GM23338 (cell line): ENCODE results near the gene METTL13. TPM values are rescaled to one million over a fixed set of nuclear protein-coding genes. Genes with fewer than 3 reads are reported as not detected.

ENCODE experiments used
- ATAC-seq: fragments of 200-7000 bp; cut with Tn5 transposase; 3 replicates; pipeline ENCODE4 v1.9.1; 2020
- DNase-seq: peaks from one replicate; pipeline ENCODE4 v3.0.0-alpha.2; 2015; ENCODE audit warnings: low spot score
- H2AFZ ChIP-seq: fragments of 200-600 bp; sonication (generic); 2 replicates; pipeline ENCODE4 v1.8.0; 2016; ENCODE audit warnings: antibody characterized with exemption, mild to moderate bottlenecking, moderate library complexity
- H3F3A ChIP-seq: fragments of 200-600 bp; sonication (generic); replicated peaks from 2 replicates; pipeline ENCODE4 v1.8.0; 2017; ENCODE audit warnings: antibody characterized with exemption, mixed run types, low read depth
- H3K27ac ChIP-seq: fragments of 200-600 bp; sonication (generic); 2 replicates; pipeline ENCODE4 v1.6.1; 2016; ENCODE audit warnings: low read depth
- H3K27me3 ChIP-seq: fragments of 200-600 bp; sonication (generic); 2 replicates; pipeline ENCODE4 v1.8.0; 2016; ENCODE audit warnings: mild to moderate bottlenecking, mixed run types, moderate library complexity; ENCODE audit not compliant: insufficient read depth
- H3K36me3 ChIP-seq: fragments of 200-600 bp; sonication (generic); 2 replicates; pipeline ENCODE4 v1.8.0; 2016; ENCODE audit warnings: mild to moderate bottlenecking; ENCODE audit not compliant: insufficient read depth
- H3K4me1 ChIP-seq: fragments of 200-600 bp; sonication (generic); 2 replicates; pipeline ENCODE4 v1.8.0; 2016; ENCODE audit warnings: mild to moderate bottlenecking, moderate library complexity; ENCODE audit not compliant: insufficient read depth
- H3K4me2 ChIP-seq: fragments of 200-600 bp; sonication (generic); 2 replicates; pipeline ENCODE4 v1.7.1; 2017; ENCODE audit warnings: mixed run types
- H3K4me3 ChIP-seq: fragments of 200-600 bp; sonication (generic); 2 replicates; pipeline ENCODE4 v1.6.1; 2016; ENCODE audit warnings: mixed run types
- H3K79me2 ChIP-seq: fragments of 200-600 bp; sonication (generic); replicated peaks from 2 replicates; pipeline ENCODE4 v1.8.0; 2017; ENCODE audit warnings: mild to moderate bottlenecking; ENCODE audit not compliant: insufficient read depth
- H3K9me2 ChIP-seq: fragments of 200-600 bp; sonication (generic); 2 replicates; pipeline ENCODE4 v1.8.0; 2017; ENCODE audit not compliant: insufficient read depth
- H4K20me1 ChIP-seq: fragments of 200-600 bp; sonication (generic); replicated peaks from 2 replicates; pipeline ENCODE4 v1.8.0; 2017; ENCODE audit warnings: mild to moderate bottlenecking; ENCODE audit not compliant: insufficient read depth
- H3K27ac Mint-ChIP-seq: 2 replicates; pipeline ENCODE4 v1.8.0; 2020; ENCODE audit warnings: inconsistent platforms, mild to moderate bottlenecking, moderate library complexity, mixed read lengths
- H3K27me3 Mint-ChIP-seq: 3 replicates; pipeline ENCODE4 v1.8.0; 2022; ENCODE audit warnings: low read depth, mild to moderate bottlenecking, moderate library complexity, mixed read lengths, inconsistent platforms; ENCODE audit not compliant: insufficient read depth, poor library complexity
- H3K36me3 Mint-ChIP-seq: 3 replicates; pipeline ENCODE4 v1.8.0; 2021; ENCODE audit warnings: low read depth, mild to moderate bottlenecking, inconsistent platforms, moderate library complexity, mixed read lengths
- H3K4me1 Mint-ChIP-seq: 3 replicates; pipeline ENCODE4 v1.8.0; 2020; ENCODE audit warnings: mild to moderate bottlenecking, inconsistent platforms, mixed read lengths
- H3K4me3 Mint-ChIP-seq: 3 replicates; pipeline ENCODE4 v1.8.0; 2021; ENCODE audit warnings: moderate library complexity, mild to moderate bottlenecking, inconsistent platforms, mixed read lengths
- H3K9me3 Mint-ChIP-seq: 3 replicates; pipeline ENCODE4 v1.8.0; 2020; ENCODE audit warnings: moderate library complexity, mild to moderate bottlenecking, inconsistent platforms, mixed read lengths
- CTCF ChIP-seq, 2 experiments: fragments of 200-600 bp in 1 of 2; sonication (generic) in 1 of 2; conservative IDR thresholded peaks; 2 replicates each; pipeline versions ENCODE4 v1.5.1 to v1.6.1; 2016 to 2017; ENCODE audit warnings: antibody characterized with exemption in 2 of 2, low read depth in 2 of 2, mild to moderate bottlenecking in 2 of 2, moderate library complexity in 1 of 2
- EZH2phosphoT487 ChIP-seq: fragments of 200-600 bp; sonication (generic); IDR thresholded peaks from one replicate; pipeline ENCODE4 v1.8.1; 2018; ENCODE audit warnings: antibody characterized with exemption; ENCODE audit not compliant: unreplicated experiment
- JUNB ChIP-seq: IDR thresholded peaks from one replicate; pipeline ENCODE4 v1.6.1; 2016; ENCODE audit warnings: antibody characterized with exemption; ENCODE audit not compliant: unreplicated experiment
- POLR2AphosphoS5 ChIP-seq: IDR thresholded peaks from 2 replicates; pipeline ENCODE4 v1.6.1; 2016; ENCODE audit warnings: antibody characterized with exemption, low read depth
- REST ChIP-seq: IDR thresholded peaks from one replicate; pipeline ENCODE4 v1.6.1; 2018; ENCODE audit warnings: antibody characterized with exemption; ENCODE audit not compliant: unreplicated experiment
- STAT1 ChIP-seq: IDR thresholded peaks from one replicate; pipeline ENCODE4 v1.6.1; 2016; ENCODE audit warnings: antibody characterized with exemption; ENCODE audit not compliant: unreplicated experiment
- ZNF114 ChIP-seq: fragments of 250-450 bp; sonication (Bioruptor Pico); IDR thresholded peaks from 2 replicates; pipeline ENCODE4 v1.5.0; 2020; ENCODE audit warnings: mild to moderate bottlenecking, moderate library complexity
- ZNF331 ChIP-seq: fragments of 250-450 bp; sonication (Bioruptor Pico); IDR thresholded peaks from 2 replicates; pipeline ENCODE4 v1.5.0; 2020; ENCODE audit warnings: low read depth, mild to moderate bottlenecking, moderate library complexity
- polyA plus RNA-seq: library from polyadenylated mRNA; unstranded; fragments of >200 nt; fragmentation: Nextera tagmentation; extraction: Ambion mirVana; gene quantifications from 2 replicates; pipeline ENCODE4 v1.2.1, GENCODE V29; 2016
- total RNA-seq: library from RNA; depleted of rRNA; stranded (reverse); fragments of >200 nt; shearing (Covaris generic); gene quantifications from 2 replicates; pipeline ENCODE4 v1.2.3, GENCODE V29; 2014

METTL13 gene
- total and polyA plus RNA-seq, 2 experiments from 2014 or later, result 21.0 to 45.4 TPM

GRCh38 chr1:171769754-171770153 lies 11.7 kb upstream of the METTL13 start:
- H3K4me3 Mint-ChIP-seq, result no peak overlapping the region
- H3K79me2 ChIP-seq, result no peaks in the 10 kb centered on the region
- H3K4me1 Mint-ChIP-seq, result peaks cover 10% of the 10 kb centered on the region; the same call in 2 of the 3 replicates
- TF ChIP-seq REST (no peak), CTCF (conservative IDR thresholded peaks at IDR 0.05; ENCODE audit: low read depth in 2 of 2) (no peak), EZH2phosphoT487 (no peak), JUNB (no peak), STAT1 (no peak)
- no peaks in the 10 kb centered on the region for H3K9me2 ChIP-seq
- H3K27me3 Mint-ChIP-seq, result no peaks in the 10 kb centered on the region
- ATAC-seq, result no peak
- H4K20me1 ChIP-seq, result no peaks in the 10 kb centered on the region
- 0 out of 2 replicates have a peak overlapping the region, but pooled peaks have one; percentile 57 for H2AFZ ChIP-seq
- H3K27me3 ChIP-seq, result no peaks in the 10 kb centered on the region
- H3K27ac Mint-ChIP-seq, result no peak overlapping the region
- no peaks in the 10 kb centered on the region for H3K36me3 Mint-ChIP-seq
- peaks cover 10% of the 10 kb centered on the region; the same call in 1 of the 2 replicates for H3K4me1 ChIP-seq
- no peak overlapping the region for H3K27ac ChIP-seq
- no peaks in the 10 kb centered on the region for H3F3A ChIP-seq
- no peaks in the 10 kb centered on the region for H3K9me3 Mint-ChIP-seq
- DNase-seq, result no peak
- no peaks in the 10 kb centered on the region for H3K36me3 ChIP-seq
- no peak overlapping the region for H3K4me3 ChIP-seq
- no peak overlapping the region for H3K4me2 ChIP-seq

GRCh38 chr1:171772312-171772711 lies 9.1 kb upstream of the METTL13 start:
- Mint-ChIP-seq H3K36me3 (no peaks in the 10 kb centered on the region), H3K27ac (no peak overlapping the region)
- TF ChIP-seq POLR2AphosphoS5 (no peak), ZNF114 (CRISPR knock-in tag) (no peak), CTCF (conservative IDR thresholded peaks at IDR 0.05; ENCODE audit: low read depth in 2 of 2) (no peak), JUNB (no peak), ZNF331 (CRISPR knock-in tag) (no peak), STAT1 (no peak), REST (no peak), EZH2phosphoT487 (no peak)

More at GRCh38 chr1:171772312-171772711, 9.1 kb upstream of the METTL13 start:
- Histone ChIP-seq H3K36me3 (no peaks in the 10 kb centered on the region), H4K20me1 (no peaks in the 10 kb centered on the region), H3K4me1 (peaks cover 10% of the 10 kb centered on the region; the same call in 1 of the 2 replicates), H3F3A (no peaks in the 10 kb centered on the region), H3K9me2 (no peaks in the 10 kb centered on the region), H3K79me2 (no peaks in the 10 kb centered on the region), H2AFZ (no peak overlapping the region), H3K27ac (no peak overlapping the region), H3K4me2 (no peak overlapping the region), H3K27me3 (no peaks in the 10 kb centered on the region), H3K4me3 (no peak overlapping the region)
- Mint-ChIP-seq H3K4me3 (no peak overlapping the region), H3K27me3 (no peaks in the 10 kb centered on the region), H3K9me3 (no peaks in the 10 kb centered on the region), H3K4me1 (peaks cover 8% of the 10 kb centered on the region; the same call in 2 of the 3 replicates)
- ATAC-seq, result no peak
- DNase-seq, result no peak
